ENCODE measurements around the gene CLTA. TPM values are rescaled to one million over a fixed set of nuclear protein-coding genes. Genes with fewer than 3 reads are reported as not detected.

Gene CLTA
- polyA plus RNA-seq, 2 of the 4 experiments (the other 2 are of a cell fraction) = 291 to 312 TPM

DNA sequence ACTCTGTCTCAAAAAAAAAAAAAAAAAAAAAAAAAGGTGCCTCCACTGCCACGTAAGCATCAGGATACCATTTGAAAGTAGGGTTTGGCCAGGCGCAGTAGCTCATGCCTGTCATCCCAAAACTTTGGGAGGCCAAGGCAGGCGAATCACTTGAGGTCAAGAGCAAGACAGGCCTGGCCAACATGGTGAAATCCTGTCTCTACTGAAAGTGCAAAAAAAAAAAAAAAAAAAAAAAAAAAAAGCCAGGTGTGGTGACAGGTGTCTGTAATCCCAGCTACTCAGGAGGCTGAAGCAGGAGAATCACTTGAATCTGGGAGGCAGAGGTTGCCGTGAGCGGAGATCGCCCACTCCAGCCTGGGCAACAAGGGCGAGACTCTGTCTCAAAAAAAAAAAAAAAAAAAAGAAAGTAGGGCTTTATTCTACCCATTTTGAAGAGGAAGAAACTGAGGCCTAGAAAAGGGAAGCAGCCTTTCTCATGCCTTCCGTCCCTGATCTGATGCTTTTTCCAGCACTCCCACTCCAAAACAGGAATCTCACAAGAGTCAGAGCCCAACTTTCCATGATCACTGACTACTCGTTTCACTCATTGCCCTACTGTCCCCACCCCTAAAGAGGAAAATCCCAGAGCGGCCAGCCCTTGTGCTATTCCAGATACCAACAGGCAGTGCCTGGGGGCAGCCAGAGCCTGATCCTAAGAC is 37.8 kb upstream of the CLTA start:
- 93% methylated on average over 10 of the region's 10 CpGs for WGBS (ENCODE audit: missing lambda C conversion rate)
- Histone ChIP-seq H3K9me3 (peaks cover 16% of the 10 kb centered on the region), H3K4me2 (no peak overlapping the region), H3K4me1 (peaks cover 34% of the 10 kb centered on the region), H3K4me3 (no peak overlapping the region), H3K27ac (no peak overlapping the region)
- FAIRE-seq (no peak), DNase-seq (ENCODE audit: low read depth in 1 of 2, low spot score in 1 of 2) (no peak), ATAC-seq (no peak)
- POLR2A ChIA-PET = interaction anchor here (0.7 kb wide), 1 partner anchor 99 kb away, joined by 3 read pairs; no protein-coding TSS in a partner anchor
- TF ChIP-seq NR3C1 (IDR thresholded peaks at IDR 0.05) = no peak
- no peak for TF ChIP-seq NFE2L2 (conservative IDR thresholded peaks at IDR 0.05; ENCODE audit: low read length)
- TF ChIP-seq, protein P1, sequence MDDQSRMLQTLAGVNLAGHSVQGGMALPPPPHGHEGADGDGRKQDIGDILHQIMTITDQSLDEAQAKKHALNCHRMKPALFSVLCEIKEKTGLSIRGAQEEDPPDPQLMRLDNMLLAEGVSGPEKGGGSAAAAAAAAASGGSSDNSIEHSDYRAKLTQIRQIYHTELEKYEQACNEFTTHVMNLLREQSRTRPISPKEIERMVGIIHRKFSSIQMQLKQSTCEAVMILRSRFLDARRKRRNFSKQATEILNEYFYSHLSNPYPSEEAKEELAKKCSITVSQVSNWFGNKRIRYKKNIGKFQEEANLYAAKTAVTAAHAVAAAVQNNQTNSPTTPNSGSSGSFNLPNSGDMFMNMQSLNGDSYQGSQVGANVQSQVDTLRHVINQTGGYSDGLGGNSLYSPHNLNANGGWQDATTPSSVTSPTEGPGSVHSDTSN (IDR thresholded peaks at IDR 0.05) = no peak
- peak; percentile 50; the same call in 1 of the 2 replicates for TF ChIP-seq KDM1A (IDR thresholded peaks at IDR 0.05; ENCODE audit: low read depth)
- TF ChIP-seq ZNF302 (CRISPR knock-in tag; IDR thresholded peaks at IDR 0.05) = no peak
- CTCF ChIA-PET = interaction anchor here (0.7 to 4.1 kb wide), 2 partner anchors 12 to 46 kb away, joined by 3 to 45 read pairs; no protein-coding TSS in a partner anchor

DNA sequence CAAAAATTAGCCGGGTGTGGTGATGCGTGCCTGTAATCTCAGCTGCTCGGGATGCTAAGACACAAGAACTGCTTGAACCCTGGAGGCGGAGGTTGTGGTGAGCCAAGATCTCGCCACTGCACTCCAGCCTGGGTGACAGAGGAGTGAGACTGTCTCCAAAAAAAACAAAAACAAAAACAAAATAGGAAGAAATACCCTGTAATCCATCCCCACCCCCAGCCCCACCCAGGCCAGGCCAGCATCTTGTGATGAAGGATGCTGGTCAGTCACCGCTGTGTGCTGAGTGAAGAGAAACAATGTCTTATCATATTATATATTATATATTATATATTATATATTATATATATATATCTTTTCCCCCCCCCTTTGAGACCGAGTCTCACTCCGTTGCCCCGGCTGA is 37.0 kb upstream of the CLTA start:
- 81% methylated on average over 9 of the region's 9 CpGs for WGBS (ENCODE audit: missing lambda C conversion rate)
- H3K9me3 ChIP-seq = peaks cover 16% of the 10 kb centered on the region
- peaks cover 26% of the 10 kb centered on the region for H3K4me1 ChIP-seq
- no peak overlapping the region for H3K4me2 ChIP-seq
- ChIA-PET CTCF (interaction anchor here (1.7 to 4.1 kb wide), 3 partner anchors 10 to 13 kb away, joined by 10 to 45 read pairs (median 11); no protein-coding TSS in a partner anchor), POLR2A (no interaction called here)
- ATAC-seq (no peak), DNase-seq (ENCODE audit: low read depth in 1 of 2, low spot score in 1 of 2) (no peak), FAIRE-seq (no peak)
- H3K27ac ChIP-seq = no peak overlapping the region; a peak in 1 of 6 replicates
- H3K4me3 ChIP-seq = no peak overlapping the region
- TF ChIP-seq KDM1A (IDR thresholded peaks at IDR 0.05; ENCODE audit: low read depth) (no peak), ESRRA (IDR thresholded peaks at IDR 0.05; ENCODE audit: borderline replicate concordance, low read length) (no peak), HDAC2 (IDR thresholded peaks at IDR 0.05) (no peak), CHD2 (IDR thresholded peaks at IDR 0.05; ENCODE audit: low read length, partially characterized antibody) (no peak), HOXB13 (CRISPR knock-in tag; IDR thresholded peaks at IDR 0.05; ENCODE audit: low read depth) (no peak), NR3C1 (IDR thresholded peaks at IDR 0.05) (no peak), HEYL (CRISPR knock-in tag; IDR thresholded peaks at IDR 0.05) (no peak), CBX8 (IDR thresholded peaks at IDR 0.05) (no peak), EHF (CRISPR knock-in tag; IDR thresholded peaks at IDR 0.05) (no peak), ZSCAN20 (CRISPR knock-in tag; IDR thresholded peaks at IDR 0.05) (no peak), CBX2 (IDR thresholded peaks at IDR 0.05; ENCODE audit: borderline replicate concordance, low read depth) (no peak), ZFP36 (IDR thresholded peaks at IDR 0.05; ENCODE audit: borderline replicate concordance, partially characterized antibody) (no peak)
- TF ChIP-seq, protein P2, sequence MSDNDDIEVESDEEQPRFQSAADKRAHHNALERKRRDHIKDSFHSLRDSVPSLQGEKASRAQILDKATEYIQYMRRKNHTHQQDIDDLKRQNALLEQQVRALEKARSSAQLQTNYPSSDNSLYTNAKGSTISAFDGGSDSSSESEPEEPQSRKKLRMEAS (IDR thresholded peaks at IDR 0.05) = no peak

DNA sequence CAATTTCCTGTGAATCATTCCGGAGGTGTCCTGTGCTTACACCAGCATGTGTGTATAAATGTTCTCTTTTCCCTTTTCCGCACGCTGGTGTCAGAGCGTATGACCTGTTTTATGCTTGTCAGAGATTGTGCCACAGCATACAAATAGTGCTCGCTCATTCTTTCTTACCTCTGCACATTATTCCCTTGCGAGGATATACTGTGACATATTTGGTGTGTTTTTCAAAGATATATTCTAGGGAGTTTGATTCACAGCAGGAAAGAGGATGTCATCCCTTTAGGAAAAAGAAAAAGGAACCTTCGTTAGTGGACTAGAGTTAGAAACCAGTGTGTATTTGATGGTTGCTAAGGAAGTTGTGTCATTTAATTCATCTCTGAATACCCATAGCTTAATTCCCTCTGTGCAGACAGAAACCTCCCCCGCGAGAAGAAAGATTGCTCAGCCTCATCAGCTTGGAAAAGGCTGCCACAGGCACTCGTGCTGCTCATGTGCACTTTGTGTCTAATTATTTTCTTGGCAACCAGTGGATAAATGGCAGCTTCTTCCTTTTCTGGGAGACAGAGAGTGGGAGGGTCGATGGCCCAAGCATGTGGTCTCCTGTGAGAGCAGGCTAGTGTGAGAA is 36.3 kb upstream of the CLTA start:
- ATAC-seq (peak; percentile 62 to 72), DNase-seq (ENCODE audit: low read depth in 1 of 2, low spot score in 1 of 2) (peak in 1 of 2 experiments; percentile 66), FAIRE-seq (no peak)
- 53% methylated on average over 11 of the region's 11 CpGs for WGBS (ENCODE audit: missing lambda C conversion rate)
- Histone ChIP-seq H3K4me1 (peaks cover 19% of the 10 kb centered on the region), H3K4me2 (peak overlapping the region; percentile 6; the same call in 1 of the 3 replicates), H3K4me3 (no peak overlapping the region), H3K27ac (peak overlapping the region in 1 of 2 experiments; percentile 70; a peak in 3 of 6 replicates), H3K9me3 (peaks cover 16% of the 10 kb centered on the region)
- ChIA-PET CTCF (interaction anchor here (0.6 to 16.6 kb wide), 7 partner anchors 9 to 200 kb away, joined by 3 to 321 read pairs (median 5); partner anchors contain the start of gene CLTA), POLR2A (no interaction called here)
- TF ChIP-seq, protein P1 (IDR thresholded peaks at IDR 0.05) = no peak
- TF ChIP-seq FOXS1 (CRISPR knock-in tag; IDR thresholded peaks at IDR 0.05) (no peak), HDAC2 (IDR thresholded peaks at IDR 0.05) (no peak), PHF8 (IDR thresholded peaks at IDR 0.05; ENCODE audit: borderline replicate concordance, low read depth) (no peak), RFX5 (IDR thresholded peaks at IDR 0.05) (no peak), ZSCAN20 (CRISPR knock-in tag; IDR thresholded peaks at IDR 0.05) (no peak), HEYL (CRISPR knock-in tag; IDR thresholded peaks at IDR 0.05) (no peak), ZNF302 (CRISPR knock-in tag; IDR thresholded peaks at IDR 0.05) (no peak), SMC3 (IDR thresholded peaks at IDR 0.05) (no peak), NR3C1 (IDR thresholded peaks at IDR 0.05) (no peak), NFE2L2 (conservative IDR thresholded peaks at IDR 0.05; ENCODE audit: low read length) (no peak), MAZ (IDR thresholded peaks at IDR 0.05; ENCODE audit: borderline replicate concordance, low read depth, low read length) (no peak), HOXA7 (CRISPR knock-in tag; IDR thresholded peaks at IDR 0.05) (no peak), RNF2 (IDR thresholded peaks at IDR 0.05; ENCODE audit: borderline replicate concordance, low read depth) (no peak), KDM1A (IDR thresholded peaks at IDR 0.05; ENCODE audit: low read depth) (no peak), KDM5A (IDR thresholded peaks at IDR 0.05) (no peak)
- TF ChIP-seq, protein P3, sequence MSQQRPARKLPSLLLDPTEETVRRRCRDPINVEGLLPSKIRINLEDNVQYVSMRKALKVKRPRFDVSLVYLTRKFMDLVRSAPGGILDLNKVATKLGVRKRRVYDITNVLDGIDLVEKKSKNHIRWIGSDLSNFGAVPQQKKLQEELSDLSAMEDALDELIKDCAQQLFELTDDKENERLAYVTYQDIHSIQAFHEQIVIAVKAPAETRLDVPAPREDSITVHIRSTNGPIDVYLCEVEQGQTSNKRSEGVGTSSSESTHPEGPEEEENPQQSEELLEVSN (IDR thresholded peaks at IDR 0.05; ENCODE audit: borderline replicate concordance, low read depth) = no peak

All from A549 (cell line).